Measurements from ENCODE around the gene LRRC46. TPM values are rescaled to one million over a fixed set of nuclear protein-coding genes. Genes with fewer than 3 reads are reported as not detected.

The LRRC46 gene
- total RNA-seq, 1 experiment from 2014 or later = 1.2 TPM

DNA sequence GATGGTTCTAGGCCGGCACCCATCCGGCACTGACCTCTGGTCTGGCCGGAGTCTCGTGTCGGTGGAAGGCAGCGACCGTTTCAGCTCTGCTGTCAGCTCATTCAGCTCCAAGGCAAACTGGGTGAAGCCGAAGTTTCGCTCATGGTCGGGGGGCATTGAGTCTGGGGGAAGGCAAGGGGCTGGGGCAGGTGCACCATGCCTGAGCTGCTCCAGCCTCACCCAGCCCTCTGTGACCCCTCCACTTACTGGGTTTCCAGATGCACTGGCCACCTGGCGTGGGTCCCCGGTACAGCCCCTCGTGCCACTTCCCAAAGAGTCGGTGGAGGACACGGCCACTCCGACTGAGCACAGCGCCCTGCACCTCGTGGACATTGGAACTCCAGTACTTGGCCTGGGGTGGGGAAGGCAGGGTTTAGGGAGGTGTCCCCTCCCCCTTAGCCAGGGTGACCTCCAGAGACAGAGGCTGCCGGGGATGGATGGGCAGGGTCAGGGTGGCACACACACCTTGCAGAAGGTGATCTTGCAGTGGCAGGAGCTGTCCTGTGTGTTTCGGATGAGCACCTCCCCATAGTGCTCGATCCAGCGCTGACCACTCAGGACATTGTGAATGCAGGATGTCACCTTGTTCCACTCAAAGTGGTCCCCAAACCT is 22.5 kb upstream of the LRRC46 start:
- Mint-ChIP-seq H3K27ac (ENCODE audit: low read depth, unreplicated experiment) (no peak overlapping the region), H3K9me3 (ENCODE audit: unreplicated experiment) (no peaks in the 10 kb centered on the region), H3K27me3 (ENCODE audit: insufficient read depth, unreplicated experiment) (no peaks in the 10 kb centered on the region), H3K4me1 (ENCODE audit: insufficient read depth, unreplicated experiment) (peaks cover 23% of the 10 kb centered on the region), H3K4me3 (ENCODE audit: unreplicated experiment) (no peak overlapping the region), H3K36me3 (ENCODE audit: insufficient read depth, unreplicated experiment) (no peaks in the 10 kb centered on the region)
- no peak for DNase-seq (ENCODE audit: unreplicated experiment)
- ChIA-PET CTCF (interaction anchor here (0.6 kb wide), 1 partner anchor 285 kb away, joined by 3 read pairs; no protein-coding TSS in a partner anchor), POLR2A (no interaction called here)
- no peak for TF ChIP-seq CTCF (IDR thresholded peaks at IDR 0.05; ENCODE audit: unreplicated experiment)
- intact Hi-C loops (cut with micrococcal nuclease) = no loop called here
- BruUV-seq (replicated peaks) = no TSS peak

GRCh38 chr17:47810200-47810821 is 21.2 kb upstream of the LRRC46 start:
- no peak for TF ChIP-seq CTCF (IDR thresholded peaks at IDR 0.05; ENCODE audit: unreplicated experiment)
- Mint-ChIP-seq H3K27ac (ENCODE audit: low read depth, unreplicated experiment) (peak overlapping the region; percentile 68), H3K36me3 (ENCODE audit: insufficient read depth, unreplicated experiment) (peaks cover 1% of the 10 kb centered on the region), H3K4me3 (ENCODE audit: unreplicated experiment) (no peak overlapping the region), H3K4me1 (ENCODE audit: insufficient read depth, unreplicated experiment) (peaks cover 23% of the 10 kb centered on the region), H3K9me3 (ENCODE audit: unreplicated experiment) (no peaks in the 10 kb centered on the region), H3K27me3 (ENCODE audit: insufficient read depth, unreplicated experiment) (no peaks in the 10 kb centered on the region)
- intact Hi-C loops (cut with micrococcal nuclease) = no loop called here
- no TSS peak for BruUV-seq (replicated peaks)
- DNase-seq (ENCODE audit: unreplicated experiment) = peak; percentile 88
- POLR2A ChIA-PET = interaction anchor here (0.6 to 1.3 kb wide), 3 partner anchors 79 to 147 kb away, joined by 3 to 4 read pairs (median 3); no protein-coding TSS in a partner anchor
- CTCF ChIA-PET = interaction anchor here (0.7 to 1.2 kb wide), 3 partner anchors 21 to 156 kb away, joined by 3 to 4 read pairs (median 4); partner anchors contain the start of genes LRRC46 and MRPL10

DNA sequence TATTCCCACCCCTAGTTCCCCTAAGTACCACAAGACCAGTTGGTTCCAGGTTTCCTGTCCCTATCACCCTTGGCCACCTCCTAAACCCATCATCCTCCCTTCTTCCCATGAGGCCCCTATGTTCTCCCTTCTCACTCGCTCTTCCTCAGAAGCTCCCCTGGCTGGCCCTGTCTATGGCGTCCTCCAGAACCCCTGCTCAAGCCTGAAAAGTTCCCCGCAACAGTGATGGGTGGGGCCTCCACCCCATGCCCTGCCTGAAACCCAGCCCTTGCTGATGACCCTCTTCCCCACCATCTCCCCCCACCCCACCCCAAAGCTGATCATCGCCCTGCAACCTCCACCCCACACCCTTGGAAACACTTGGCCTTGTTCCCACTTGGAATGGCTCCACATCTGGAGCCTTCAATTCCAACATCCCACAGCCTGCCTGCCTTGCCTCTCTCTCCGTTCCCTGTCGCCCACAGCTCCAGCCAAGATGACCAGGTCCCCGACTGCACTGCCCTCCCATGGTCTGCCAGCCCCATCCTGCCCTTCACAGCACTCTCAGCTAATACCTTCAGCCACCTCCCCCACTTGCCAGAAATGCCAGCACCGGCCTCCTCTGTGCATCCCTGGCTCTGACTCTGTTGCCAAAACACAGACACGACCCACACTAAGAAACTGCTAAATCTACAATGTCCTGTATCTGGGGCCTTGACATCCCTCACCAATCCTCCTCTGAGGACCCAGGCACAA is 20.4 kb upstream of the LRRC46 start:
- Mint-ChIP-seq H3K4me1 (ENCODE audit: insufficient read depth, unreplicated experiment) (peaks cover 23% of the 10 kb centered on the region), H3K4me3 (ENCODE audit: unreplicated experiment) (no peak overlapping the region), H3K36me3 (ENCODE audit: insufficient read depth, unreplicated experiment) (peaks cover 9% of the 10 kb centered on the region), H3K27ac (ENCODE audit: low read depth, unreplicated experiment) (peak overlapping the region; percentile 68), H3K9me3 (ENCODE audit: unreplicated experiment) (no peaks in the 10 kb centered on the region), H3K27me3 (ENCODE audit: insufficient read depth, unreplicated experiment) (no peaks in the 10 kb centered on the region)
- POLR2A ChIA-PET = interaction anchor here (0.5 to 1.3 kb wide), 3 partner anchors 20 to 158 kb away, joined by 3 read pairs; partner anchors contain the start of genes LRRC46 and MRPL10
- no peak for TF ChIP-seq CTCF (IDR thresholded peaks at IDR 0.05; ENCODE audit: unreplicated experiment)
- intact Hi-C loops (cut with micrococcal nuclease) = no loop called here
- CTCF ChIA-PET = interaction anchor here (0.7 to 1.2 kb wide), 2 partner anchors 20 to 127 kb away, joined by 4 read pairs; partner anchors contain the start of genes LRRC46 and MRPL10
- BruUV-seq (replicated peaks) = no TSS peak
- no peak for DNase-seq (ENCODE audit: unreplicated experiment)

- H3K27me3 Mint-ChIP-seq (ENCODE audit: insufficient read depth, unreplicated experiment) = no peaks in the 10 kb centered on the region
- peaks cover 23% of the 10 kb centered on the region for H3K4me1 Mint-ChIP-seq (ENCODE audit: insufficient read depth, unreplicated experiment)
- H3K36me3 Mint-ChIP-seq (ENCODE audit: insufficient read depth, unreplicated experiment) = peaks cover 9% of the 10 kb centered on the region
- H3K27ac Mint-ChIP-seq (ENCODE audit: low read depth, unreplicated experiment) = peak overlapping the region; percentile 16
- intact Hi-C loops (cut with micrococcal nuclease) = no loop called here
- DNase-seq (ENCODE audit: unreplicated experiment) = no peak
- ChIA-PET CTCF (no interaction called here), POLR2A (interaction anchor here (0.5 to 1.1 kb wide), 2 partner anchors 19 to 159 kb away, joined by 3 read pairs; partner anchors contain the start of genes LRRC46 and MRPL10)
- no TSS peak for BruUV-seq (replicated peaks)
- no peak overlapping the region for H3K4me3 Mint-ChIP-seq (ENCODE audit: unreplicated experiment)
- TF ChIP-seq CTCF (IDR thresholded peaks at IDR 0.05; ENCODE audit: unreplicated experiment) = no peak
- H3K9me3 Mint-ChIP-seq (ENCODE audit: unreplicated experiment) = no peaks in the 10 kb centered on the region
Measured at GRCh38 chr17:47811709-47812108, 19.8 kb upstream of the LRRC46 start.

Data from MCF 10A (cell line).